HG02840 (cell line): Measurements from ENCODE around the gene ICE2.
A peak's percentile ranks its signal among the peaks of the same experiment; 100 is the strongest.

Source experiments
- ATAC-seq: cut with Tn5 transposase; IDR thresholded peaks from one replicate; pipeline ENCODE4 v1.9.1; 2021; ENCODE audit warnings: mild to moderate bottlenecking, moderate library complexity, moderate number of reproducible peaks; ENCODE audit not compliant: unreplicated experiment, low FRiP score

The ICE2 gene

DNA sequence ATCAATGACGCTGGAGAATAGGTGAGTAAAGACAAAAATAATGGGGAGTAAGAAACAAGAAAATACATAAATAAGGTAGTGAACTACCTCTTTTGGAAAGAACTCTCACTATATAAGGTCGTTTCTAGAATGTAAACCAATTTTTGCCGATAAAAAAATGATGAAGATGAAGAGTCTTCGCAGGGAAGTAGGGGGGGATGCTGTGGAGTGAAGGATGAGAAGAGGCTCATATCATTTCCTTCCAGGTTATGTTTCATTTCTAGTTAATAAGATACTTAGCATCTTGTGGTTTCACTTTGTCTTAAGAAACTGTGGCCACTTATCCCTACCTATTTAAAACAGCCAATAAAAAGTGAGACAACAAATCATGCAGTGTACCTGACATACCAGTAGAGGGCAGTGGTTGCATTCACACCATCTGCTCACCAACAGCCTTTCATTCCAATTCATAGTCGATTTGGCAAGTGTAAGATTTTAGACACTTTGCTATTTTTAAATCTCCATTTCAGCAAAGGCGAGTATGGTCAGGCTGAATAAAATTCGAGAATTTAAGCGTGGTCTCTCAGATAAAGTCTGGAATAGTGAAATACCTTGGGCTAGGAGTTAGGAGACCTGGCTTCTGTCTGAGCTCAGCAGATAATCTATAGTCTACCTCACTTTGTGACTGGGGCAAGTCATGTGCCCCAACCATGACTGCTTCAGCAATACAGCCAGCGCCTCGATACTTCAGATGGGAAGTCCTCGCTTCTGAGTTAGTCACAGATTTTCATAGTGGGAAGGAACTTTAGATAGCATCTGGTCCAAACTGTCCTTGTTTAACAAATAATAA is 28.9 kb upstream of the ICE2 start:
- peak; percentile 62 for ATAC-seq

GRCh38 chr15:60496853-60497252 is 17.9 kb upstream of the ICE2 start:
- no peak for ATAC-seq

- ATAC-seq, result no peak
Measured at GRCh38 chr15:60494108-60494507, 15.2 kb upstream of the ICE2 start.

DNA sequence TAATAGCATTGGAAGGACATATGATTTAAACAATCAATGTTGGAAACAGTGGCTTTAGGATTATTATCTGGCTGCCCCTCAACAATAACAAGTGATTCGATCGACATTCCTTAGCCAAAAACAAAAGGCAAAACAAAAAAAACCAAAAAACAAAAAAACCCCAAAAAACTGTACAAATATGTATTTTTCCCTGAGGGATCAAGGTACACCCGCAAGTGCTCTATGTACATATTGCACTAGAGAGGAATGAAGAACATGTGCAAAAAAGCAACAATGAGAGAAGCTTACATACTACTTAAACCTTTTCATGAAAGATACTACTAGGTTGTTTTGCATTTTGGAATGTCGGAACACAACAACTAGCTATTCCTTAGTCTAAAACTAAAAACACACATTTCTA is 14.2 kb upstream of the ICE2 start:
- ATAC-seq, result no peak

- ATAC-seq, result no peak
Measured at GRCh38 chr15:60486742-60487141, 7.8 kb upstream of the ICE2 start.

GRCh38 chr15:60485365-60486055 is 6.6 kb upstream of the ICE2 start:
- ATAC-seq, result no peak

GRCh38 chr15:60483042-60483441 is 4.1 kb upstream of the ICE2 start:
- ATAC-seq, result no peak

DNA sequence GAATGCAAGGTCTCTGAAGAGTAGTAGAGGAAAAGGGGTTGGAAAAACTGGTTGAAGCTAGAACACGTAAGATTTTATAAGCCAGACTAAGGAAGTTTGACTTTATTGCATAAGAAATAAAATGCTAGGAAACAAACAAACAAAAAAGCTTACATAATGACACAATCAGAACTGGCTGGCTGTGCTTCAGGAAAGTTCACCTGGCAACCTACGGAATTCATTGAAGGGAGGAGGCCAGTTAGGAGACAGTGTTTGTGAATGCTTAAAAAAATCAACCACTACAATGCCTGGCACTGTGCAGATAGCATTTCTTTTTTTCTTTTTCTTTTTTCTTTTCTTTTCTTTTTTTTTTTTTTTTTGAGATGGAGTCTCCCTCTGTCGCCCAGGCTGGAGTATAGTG is 1.9 kb upstream of the ICE2 start:
- ATAC-seq, result no peak

GRCh38 chr15:60480149-60480548 is 1.2 kb upstream of the ICE2 start:
- ATAC-seq, result no peak

GRCh38 chr15:60479361-60480110 is 594 bp upstream of the ICE2 start:
- peak; percentile 2 for ATAC-seq

GRCh38 chr15:60477916-60478565 is 901 bp downstream of the ICE2 start:
- no peak for ATAC-seq

DNA sequence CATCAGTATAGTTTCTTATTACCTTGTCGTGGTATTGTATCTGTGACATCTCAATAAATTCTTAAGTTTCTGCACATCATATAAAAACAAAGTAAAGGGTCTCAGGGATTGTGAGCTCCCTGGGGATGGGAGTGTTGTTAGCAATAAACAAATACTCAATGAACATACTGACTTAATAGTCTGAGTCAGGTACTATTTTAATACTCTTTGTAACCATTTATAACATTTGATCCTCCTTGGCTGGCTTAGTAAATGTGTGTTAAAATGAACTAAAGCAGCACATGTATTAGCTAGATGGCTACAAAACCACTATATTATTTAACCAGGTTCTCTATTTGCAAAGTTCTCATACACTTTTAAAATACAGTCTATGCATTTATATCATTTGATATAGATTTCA is 1.8 kb downstream of the ICE2 start:
- ATAC-seq, result no peak

GRCh38 chr15:60476713-60477112 is 2.2 kb downstream of the ICE2 start:
- no peak for ATAC-seq

DNA sequence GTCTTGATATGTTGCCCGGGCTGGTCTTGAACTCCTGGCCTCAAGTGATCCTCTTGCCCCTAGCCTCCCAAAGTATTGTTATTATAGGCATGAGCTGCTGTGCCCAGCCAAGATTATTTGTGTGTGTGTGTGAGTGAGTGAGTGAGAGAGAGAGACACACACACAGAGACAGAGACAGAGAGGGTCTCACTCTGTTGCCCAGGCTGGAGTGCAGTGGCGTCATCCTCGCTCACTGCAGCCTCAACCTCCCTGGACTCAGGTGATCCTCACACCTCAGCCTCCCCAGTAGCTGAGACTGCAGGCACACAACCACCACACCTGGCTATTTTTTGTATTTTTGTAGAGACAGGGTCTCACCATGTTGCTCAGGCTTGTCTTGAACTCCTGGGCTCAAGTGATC is 5.8 kb downstream of the ICE2 start:
- no peak for ATAC-seq

DNA sequence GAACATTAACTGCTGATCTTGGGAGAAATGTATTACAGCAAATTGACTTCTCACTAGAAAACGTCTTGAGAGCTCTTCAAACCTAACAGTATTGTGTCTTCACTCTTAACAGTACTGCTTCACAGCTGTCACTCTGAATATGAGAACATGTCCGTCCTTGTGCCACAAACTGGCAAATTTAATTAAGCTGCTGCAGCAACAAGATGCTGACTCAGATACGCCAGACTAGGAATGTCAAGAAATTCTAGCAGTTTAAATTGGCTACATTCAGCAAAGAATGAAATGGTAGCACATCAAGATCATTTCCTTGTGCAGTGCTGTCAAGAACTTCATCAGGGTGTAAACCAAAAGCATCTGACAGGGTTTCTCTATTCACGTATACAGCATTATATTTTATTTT is 7.6 kb downstream of the ICE2 start:
- ATAC-seq, result no peak

DNA sequence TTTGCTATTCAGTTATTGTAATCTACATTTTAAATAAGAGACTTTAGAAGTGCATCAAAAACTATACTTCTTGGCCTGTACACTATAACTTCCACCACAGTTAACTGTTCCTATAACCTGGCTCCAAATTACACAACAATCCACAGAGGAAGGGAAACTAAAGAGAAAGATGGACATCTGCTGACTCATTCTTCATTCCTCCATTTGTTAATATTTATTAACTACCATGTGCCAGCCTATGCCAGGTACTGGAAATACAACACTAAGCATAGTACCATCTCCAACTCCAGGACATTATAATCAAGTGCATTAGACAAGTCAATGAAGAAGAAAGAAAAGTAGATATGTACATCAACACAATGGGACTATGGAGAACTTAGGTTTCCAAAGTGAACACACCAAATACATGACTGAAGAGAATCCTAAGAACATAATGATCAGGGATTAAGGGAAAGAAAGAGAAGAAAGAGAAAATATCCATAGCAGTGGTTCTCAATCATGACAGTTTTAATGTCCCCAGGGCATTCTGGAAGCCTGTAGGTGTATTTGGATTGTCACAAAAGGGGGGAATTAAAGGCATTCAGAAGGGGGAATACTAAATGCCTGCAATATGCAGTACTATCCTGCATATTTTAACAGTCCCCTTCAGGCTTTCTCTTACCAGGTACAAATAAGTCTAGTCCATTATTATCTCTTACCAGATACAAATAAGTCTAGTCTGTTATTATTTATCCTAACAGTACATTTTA is 8.9 kb downstream of the ICE2 start:
- no peak for ATAC-seq

GRCh38 chr15:60464836-60465630 is 13.9 kb downstream of the ICE2 start:
- ATAC-seq, result no peak

- no peak for ATAC-seq
Measured at GRCh38 chr15:60462027-60462426, 16.9 kb downstream of the ICE2 start.

GRCh38 chr15:60460931-60461330 is 18.0 kb downstream of the ICE2 start:
- ATAC-seq, result no peak
